ENCODE results near the gene P2RX3. TPM values are rescaled to one million over a fixed set of nuclear protein-coding genes. Genes with fewer than 3 reads are reported as not detected.
A peak's percentile ranks its signal among the peaks of the same experiment; 100 is the strongest.

Gene P2RX3
- total and polyA plus RNA-seq, 5 donors = 0.20 TPM; not detected in 4

GRCh38 chr11:57363131-57364080 lies 25.3 kb downstream of the P2RX3 start:
- Histone ChIP-seq H3K27ac (ENCODE audit: low read length) (no peak overlapping the region), H3K4me1 (ENCODE audit: control insufficient read depth, insufficient read depth, low read length) (no peaks in the 10 kb centered on the region), H3K4me3 (ENCODE audit: low read length) (no peak overlapping the region), H3K27me3 (ENCODE audit: control insufficient read depth, insufficient read depth) (no peaks in the 10 kb centered on the region), H3K9me3 (ENCODE audit: control insufficient read depth, low read length) (no peaks in the 10 kb centered on the region)
- intact Hi-C loops (cut with DNase I) = no loop called here
- ATAC-seq (no peak), DNase-seq (no peak)
- 57% methylated on average over 7 of the region's 7 CpGs for WGBS

- no peaks in the 10 kb centered on the region for H3K27me3 ChIP-seq (ENCODE audit: control insufficient read depth, insufficient read depth)
- H3K9me3 ChIP-seq (ENCODE audit: control insufficient read depth, low read length) = no peaks in the 10 kb centered on the region
- H3K4me3 ChIP-seq (ENCODE audit: low read length) = no peak overlapping the region
- H3K27ac ChIP-seq (ENCODE audit: low read length) = no peak overlapping the region
- 81% methylated on average over 9 of the region's 9 CpGs for WGBS
- ATAC-seq = no peak
- H3K4me1 ChIP-seq (ENCODE audit: control insufficient read depth, insufficient read depth, low read length) = no peaks in the 10 kb centered on the region
- intact Hi-C loops (cut with DNase I) = no loop called here
- DNase-seq = no peak
These were observed 26.9 kb downstream of the P2RX3 start for GRCh38 chr11:57364851-57365660.

GRCh38 chr11:57368106-57368844 lies 30.1 kb downstream of the P2RX3 start:
- H3K4me3 ChIP-seq (ENCODE audit: low read length) = no peak overlapping the region
- DNase-seq (no peak), ATAC-seq (no peak)
- H3K9me3 ChIP-seq (ENCODE audit: control insufficient read depth, low read length) = no peaks in the 10 kb centered on the region
- H3K27ac ChIP-seq (ENCODE audit: low read length) = no peak overlapping the region
- H3K4me1 ChIP-seq (ENCODE audit: control insufficient read depth, insufficient read depth, low read length) = no peaks in the 10 kb centered on the region
- H3K27me3 ChIP-seq (ENCODE audit: control insufficient read depth, insufficient read depth) = no peaks in the 10 kb centered on the region
- intact Hi-C loops (cut with DNase I) = no loop called here
- WGBS = 63% methylated on average over 19 of the region's 19 CpGs

- H3K4me3 ChIP-seq (ENCODE audit: low read length) = no peak overlapping the region
- 78% methylated on average over 5 of the region's 5 CpGs for WGBS
- H3K27me3 ChIP-seq (ENCODE audit: control insufficient read depth, insufficient read depth) = no peaks in the 10 kb centered on the region
- no peak overlapping the region for H3K27ac ChIP-seq (ENCODE audit: low read length)
- DNase-seq (no peak), ATAC-seq (no peak)
- H3K4me1 ChIP-seq (ENCODE audit: control insufficient read depth, insufficient read depth, low read length) = no peaks in the 10 kb centered on the region
- intact Hi-C loops (cut with DNase I) = no loop called here
- H3K9me3 ChIP-seq (ENCODE audit: control insufficient read depth, low read length) = no peaks in the 10 kb centered on the region
These were observed 30.7 kb downstream of the P2RX3 start for GRCh38 chr11:57368845-57369232.

GRCh38 chr11:57370251-57370650 lies 32.1 kb downstream of the P2RX3 start:
- 85% methylated on average over 7 of the region's 7 CpGs for WGBS
- Histone ChIP-seq H3K27ac (ENCODE audit: low read length) (no peak overlapping the region), H3K4me3 (ENCODE audit: low read length) (no peak overlapping the region), H3K4me1 (ENCODE audit: control insufficient read depth, insufficient read depth, low read length) (no peaks in the 10 kb centered on the region), H3K9me3 (ENCODE audit: control insufficient read depth, low read length) (no peaks in the 10 kb centered on the region), H3K27me3 (ENCODE audit: control insufficient read depth, insufficient read depth) (no peaks in the 10 kb centered on the region)
- ATAC-seq = no peak
- no peak for DNase-seq
- intact Hi-C loops (cut with DNase I) = no loop called here

- H3K4me1 ChIP-seq (ENCODE audit: control insufficient read depth, insufficient read depth, low read length) = no peaks in the 10 kb centered on the region
- no peak overlapping the region for H3K27ac ChIP-seq (ENCODE audit: low read length)
- ATAC-seq = no peak
- H3K4me3 ChIP-seq (ENCODE audit: low read length) = no peak overlapping the region
- DNase-seq = no peak
- no peaks in the 10 kb centered on the region for H3K27me3 ChIP-seq (ENCODE audit: control insufficient read depth, insufficient read depth)
- intact Hi-C loops (cut with DNase I) = no loop called here
- no peaks in the 10 kb centered on the region for H3K9me3 ChIP-seq (ENCODE audit: control insufficient read depth, low read length)
These were observed 32.8 kb downstream of the P2RX3 start for GRCh38 chr11:57370941-57371340.

GRCh38 chr11:57373146-57373545 lies 35.0 kb downstream of the P2RX3 start:
- no peak for DNase-seq
- peak; percentile 51 to 70 for ATAC-seq

GRCh38 chr11:57374966-57375365 lies 36.8 kb downstream of the P2RX3 start:
- H3K4me1 ChIP-seq (ENCODE audit: control insufficient read depth, insufficient read depth, low read length) = no peaks in the 10 kb centered on the region
- 95% methylated on average over 3 of the region's 3 CpGs for WGBS
- H3K27me3 ChIP-seq (ENCODE audit: control insufficient read depth, insufficient read depth) = no peaks in the 10 kb centered on the region
- no peak overlapping the region for H3K27ac ChIP-seq (ENCODE audit: low read length)
- intact Hi-C loops (cut with DNase I) = no loop called here
- no peaks in the 10 kb centered on the region for H3K9me3 ChIP-seq (ENCODE audit: control insufficient read depth, low read length)
- no peak for DNase-seq
- H3K4me3 ChIP-seq (ENCODE audit: low read length) = no peak overlapping the region
- ATAC-seq = no peak

More at GRCh38 chr11:57373146-57373545, 35.0 kb downstream of the P2RX3 start:
- no peaks in the 10 kb centered on the region for H3K27me3 ChIP-seq (ENCODE audit: control insufficient read depth, insufficient read depth)
- intact Hi-C loops (cut with DNase I) = no loop called here
- no peaks in the 10 kb centered on the region for H3K9me3 ChIP-seq (ENCODE audit: control insufficient read depth, low read length)
- 19% methylated on average over 3 of the region's 3 CpGs for WGBS
- H3K4me3 ChIP-seq (ENCODE audit: low read length) = no peak overlapping the region
- H3K4me1 ChIP-seq (ENCODE audit: control insufficient read depth, insufficient read depth, low read length) = no peaks in the 10 kb centered on the region
- H3K27ac ChIP-seq (ENCODE audit: low read length) = no peak overlapping the region

GRCh38 chr11:57375490-57375889 lies 37.3 kb downstream of the P2RX3 start:
- H3K9me3 ChIP-seq (ENCODE audit: control insufficient read depth, low read length) = no peaks in the 10 kb centered on the region
- ATAC-seq = no peak
- H3K27me3 ChIP-seq (ENCODE audit: control insufficient read depth, insufficient read depth) = no peaks in the 10 kb centered on the region
- H3K4me3 ChIP-seq (ENCODE audit: low read length) = no peak overlapping the region
- DNase-seq = no peak
- WGBS = 58% methylated on average over 2 of the region's 2 CpGs
- no peaks in the 10 kb centered on the region for H3K4me1 ChIP-seq (ENCODE audit: control insufficient read depth, insufficient read depth, low read length)
- intact Hi-C loops (cut with DNase I) = no loop called here
- H3K27ac ChIP-seq (ENCODE audit: low read length) = no peak overlapping the region

GRCh38 chr11:57376095-57377090 lies 38.2 kb downstream of the P2RX3 start:
- 60% methylated on average over 26 of the region's 26 CpGs for WGBS
- H3K27ac ChIP-seq (ENCODE audit: low read length) = no peak overlapping the region
- ATAC-seq (no peak), DNase-seq (no peak)
- H3K4me1 ChIP-seq (ENCODE audit: control insufficient read depth, insufficient read depth, low read length) = no peaks in the 10 kb centered on the region
- no peaks in the 10 kb centered on the region for H3K27me3 ChIP-seq (ENCODE audit: control insufficient read depth, insufficient read depth)
- no peaks in the 10 kb centered on the region for H3K9me3 ChIP-seq (ENCODE audit: control insufficient read depth, low read length)
- intact Hi-C loops (cut with DNase I) = no loop called here
- no peak overlapping the region for H3K4me3 ChIP-seq (ENCODE audit: low read length)
